ENCODE measurements around the gene ISG20L2. TPM values are rescaled to one million over a fixed set of nuclear protein-coding genes. Genes with fewer than 3 reads are reported as not detected.

ISG20L2 gene
- polyA plus RNA-seq, 1 of the 3 experiments (the other 2 are of a cell fraction) = 31.6 TPM

- H3K79me2 ChIP-seq (ENCODE audit: insufficient read depth) = peaks cover 23% of the 10 kb centered on the region
- H3K4me3 ChIP-seq (ENCODE audit: low read depth in 2 of 2, low read length in 1 of 2) = no peak overlapping the region
- no peaks in the 10 kb centered on the region for H4K20me1 ChIP-seq (ENCODE audit: insufficient read depth)
- no peak overlapping the region for H3K9ac ChIP-seq
- H3K36me3 ChIP-seq (replicated peaks in 1 of 2; ENCODE audit: control insufficient read depth in 1 of 2, insufficient read depth in 2 of 2, low read length in 1 of 2) = peaks cover 13 to 49% of the 10 kb centered on the region in 2 experiments
- no peaks in the 10 kb centered on the region for H3K27me3 ChIP-seq (ENCODE audit: insufficient read depth)
- no peak overlapping the region for H2AFZ ChIP-seq (ENCODE audit: low read depth)
- H3K4me2 ChIP-seq = no peak overlapping the region
- 96% methylated on average over 13 of the region's 20 CpGs for WGBS (ENCODE audit: low lambda C conversion rate)
- no peak for TF ChIP-seq IRF3 (IDR thresholded peaks at IDR 0.05; ENCODE audit: low read depth, low read length)
- no peak for TF ChIP-seq USF2 (IDR thresholded peaks at IDR 0.05; ENCODE audit: borderline replicate concordance, low read depth, low read length)
- no peak for DNase-seq
- H3K9me2 ChIP-seq = no peaks in the 10 kb centered on the region
- no peaks in the 10 kb centered on the region for H3K9me3 ChIP-seq
- CTCF ChIA-PET = interaction anchor here (1.0 to 38.0 kb wide), 2 partner anchors 8 to 39 kb away, joined by 6 to 2702 read pairs; partner anchors contain the start of genes CRABP2 and NES
- H3F3A ChIP-seq (replicated peaks; ENCODE audit: insufficient read depth) = no peaks in the 10 kb centered on the region
- POLR2A ChIA-PET = interaction anchor here (3.4 kb wide), 1 partner anchor 45 kb away, joined by 7 read pairs; no protein-coding TSS in a partner anchor
- H3K4me1 ChIP-seq (ENCODE audit: control insufficient read depth in 1 of 2, insufficient read depth in 2 of 2, low read depth in 1 of 2, low read length in 1 of 2) = peaks cover 0 to 19% of the 10 kb centered on the region in 2 experiments; a peak in 3 of 4 replicates
- H3K27ac ChIP-seq (ENCODE audit: low read depth in 2 of 2, low read length in 1 of 2) = no peak overlapping the region; a peak in 1 of 4 replicates
These were observed 5.5 kb upstream of the ISG20L2 start for GRCh38 chr1:156733989-156734584.

- Histone ChIP-seq H3K9me2 (no peaks in the 10 kb centered on the region), H3K4me2 (peak within 1 kb of the TSS; percentile 95), H3K4me3 (ENCODE audit: low read depth in 2 of 2, low read length in 1 of 2) (peak within 1 kb of the TSS; percentile 76 to 87), H3K9ac (peak within 1 kb of the TSS; percentile 93), H3K79me2 (ENCODE audit: insufficient read depth) (peaks cover 72% of the 10 kb centered on the region), H3K36me3 (replicated peaks in 1 of 2; ENCODE audit: control insufficient read depth in 1 of 2, insufficient read depth in 2 of 2, low read length in 1 of 2) (peaks cover 24 to 33% of the 10 kb centered on the region in 2 experiments), H2AFZ (ENCODE audit: low read depth) (peak within 1 kb of the TSS; percentile 84), H3K4me1 (ENCODE audit: control insufficient read depth in 1 of 2, insufficient read depth in 2 of 2, low read depth in 1 of 2, low read length in 1 of 2) (peaks cover 28 to 57% of the 10 kb centered on the region in 2 experiments), H3K9me3 (no peaks in the 10 kb centered on the region), H3K27me3 (ENCODE audit: insufficient read depth) (no peaks in the 10 kb centered on the region), H3K27ac (ENCODE audit: low read depth in 2 of 2, low read length in 1 of 2) (peak within 1 kb of the TSS; percentile 83 to 88), H4K20me1 (ENCODE audit: insufficient read depth) (peaks cover 39% of the 10 kb centered on the region), H3F3A (replicated peaks; ENCODE audit: insufficient read depth) (peaks cover 13% of the 10 kb centered on the region)
- POLR2A ChIA-PET = interaction anchor here (0.6 to 3.6 kb wide), 17 partner anchors 13 to 133 kb away, joined by 3 to 25 read pairs (median 5); partner anchors contain the start of genes CRABP2, HDGF, MRPL24 and NES
- WGBS (ENCODE audit: low lambda C conversion rate) = under 1% methylated on average over 29 of the region's 46 CpGs
- DNase-seq = peak; percentile 87
- CTCF ChIA-PET = interaction anchor here (1.4 to 38.0 kb wide), 16 partner anchors 13 to 200 kb away, joined by 4 to 2702 read pairs (median 30); partner anchors contain the start of genes CRABP2, HDGF, INSRR and MRPL24
- TF ChIP-seq TCF12 (IDR thresholded peaks at IDR 0.05) (no peak), SMC3 (IDR thresholded peaks at IDR 0.05; ENCODE audit: low read depth, low read length) (0 out of 2 replicates have a peak, but pooled peaks have one; percentile 10), NFIC (IDR thresholded peaks at IDR 0.05; ENCODE audit: borderline replicate concordance) (no peak), GABPA (IDR thresholded peaks at IDR 0.05; ENCODE audit: low read depth) (peak; percentile 88), ELF1 (IDR thresholded peaks at IDR 0.05) (peak; percentile 72; the same call in 1 of the 2 replicates), POLR2AphosphoS5 (IDR thresholded peaks at IDR 0.05; ENCODE audit: low read depth, low read length) (peak; percentile 53; the same call in 1 of the 2 replicates), MAX (IDR thresholded peaks at IDR 0.05; ENCODE audit: low read depth) (peak; percentile 70), NRF1 (IDR thresholded peaks at IDR 0.05; ENCODE audit: low read depth, low read length) (peak; percentile 57), RAD21 (IDR thresholded peaks at IDR 0.05; ENCODE audit: low read length) (peak; percentile 9; the same call in 1 of the 2 replicates), TAF1 (IDR thresholded peaks at IDR 0.05; ENCODE audit: borderline replicate concordance, low read depth, low read length) (peak; percentile 54)
These were observed 504 bp downstream of the ISG20L2 start, which contains the start of gene METTL25B for GRCh38 chr1:156727926-156728598. METTL25B (plus strand) TSS chr1:156728469; CDS start chr1:156729105, 636 bp downstream.

Data from SK-N-SH (cell line).